Loucy (cell line): ENCODE measurements around the gene PLA2G12B.
"Not testable (repeated sequence)": the region's sequence is repeated elsewhere in the genome, so short reads cannot be mapped to it uniquely, and the experiment has no call there.

Source experiments
- H2AFZ ChIP-seq: fragments of 200-600 bp; sonication (generic); 2 replicates; pipeline ENCODE4 v1.6.0; 2016; ENCODE audit warnings: antibody characterized with exemption, mild to moderate bottlenecking, low read length, moderate library complexity
- H3F3A ChIP-seq: fragments of 200-600 bp; 2 replicates; pipeline ENCODE4 v1.6.0; 2016; ENCODE audit warnings: antibody characterized with exemption, low read depth, mild to moderate bottlenecking
- H3K27me3 ChIP-seq: fragments of 200-600 bp; sonication (generic); 2 replicates; pipeline ENCODE4 v1.6.1; 2014; ENCODE audit warnings: low read length, mild to moderate bottlenecking; ENCODE audit not compliant: insufficient read depth, poor library complexity, severe bottlenecking
- H3K36me3 ChIP-seq: fragments of 200-600 bp; sonication (generic); 2 replicates; pipeline ENCODE4 v1.6.1; 2016; ENCODE audit warnings: low read length; ENCODE audit not compliant: insufficient read depth
- H3K4me1 ChIP-seq: fragments of 200-600 bp; sonication (generic); 2 replicates; pipeline ENCODE4 v1.5.1; 2014; ENCODE audit warnings: low read length, mild to moderate bottlenecking; ENCODE audit not compliant: insufficient read depth, poor library complexity, severe bottlenecking
- H3K4me2 ChIP-seq: fragments of 200-600 bp; sonication (generic); 2 replicates; pipeline ENCODE4 v1.6.0; 2014; ENCODE audit warnings: antibody characterized with exemption, low read length, low read depth, mild to moderate bottlenecking; ENCODE audit not compliant: poor library complexity, severe bottlenecking
- H3K4me3 ChIP-seq: fragments of 200-600 bp; sonication (generic); 2 replicates; pipeline ENCODE4 v1.5.1; 2014; ENCODE audit warnings: low read length, mild to moderate bottlenecking, mixed read lengths; ENCODE audit not compliant: poor library complexity, severe bottlenecking
- H3K79me2 ChIP-seq: fragments of 200-600 bp; sonication (generic); 2 replicates; pipeline ENCODE4 v1.6.1; 2014; ENCODE audit warnings: low read length; ENCODE audit not compliant: insufficient read depth
- H3K9ac ChIP-seq: fragments of 200-600 bp; sonication (generic); 2 replicates; pipeline ENCODE4 v1.6.0; 2014; ENCODE audit warnings: mild to moderate bottlenecking, low read depth, low read length, moderate library complexity; ENCODE audit not compliant: poor library complexity, severe bottlenecking
- H3K9me2 ChIP-seq: fragments of 200-600 bp; sonication (generic); replicated peaks from 2 replicates; pipeline ENCODE4 v1.6.1; 2016; ENCODE audit warnings: low read depth, low read length, mixed read lengths
- H3K9me3 ChIP-seq: fragments of 200-600 bp; sonication (generic); 2 replicates; pipeline ENCODE4 v1.6.1; 2014; ENCODE audit warnings: mild to moderate bottlenecking, antibody characterized with exemption, low read length, low read depth; ENCODE audit not compliant: insufficient read depth
- H4K20me1 ChIP-seq: fragments of 200-600 bp; sonication (generic); 2 replicates; pipeline ENCODE4 v1.6.0; 2014; ENCODE audit warnings: antibody characterized with exemption, low read length, mild to moderate bottlenecking; ENCODE audit not compliant: insufficient read depth, poor library complexity, severe bottlenecking
- CTCF ChIP-seq: fragments of 200-600 bp; sonication (generic); conservative IDR thresholded peaks from 2 replicates; pipeline ENCODE4 v1.5.1; 2014; ENCODE audit warnings: mild to moderate bottlenecking, antibody characterized with exemption, low read length
- EZH2phosphoT487 ChIP-seq: fragments of 200-600 bp; IDR thresholded peaks from 2 replicates; pipeline ENCODE4 v1.6.1; 2018; ENCODE audit warnings: antibody characterized with exemption, mild to moderate bottlenecking, moderate library complexity, borderline replicate concordance

The PLA2G12B gene

DNA sequence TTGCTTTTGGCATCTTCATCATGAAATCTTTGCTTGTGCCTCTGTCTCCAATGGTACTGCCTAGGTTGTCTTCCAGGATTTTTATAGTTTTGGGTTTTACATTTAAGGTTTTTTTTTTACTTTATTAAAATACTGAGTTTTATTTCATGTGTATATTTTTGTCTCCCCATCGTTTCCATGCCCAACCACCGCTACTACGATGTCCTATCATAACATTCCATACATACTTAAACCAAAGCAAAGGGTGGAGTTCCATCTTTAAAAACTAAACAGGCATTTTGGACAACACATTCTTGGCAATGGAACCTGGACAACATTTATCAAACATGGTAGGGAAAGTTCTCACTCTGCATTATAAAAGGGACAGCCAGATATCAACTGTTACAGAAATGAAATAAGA is 37.4 kb downstream of the PLA2G12B start:
- not testable (repeated sequence) for H2AFZ ChIP-seq, H3K4me1 ChIP-seq, H3F3A ChIP-seq, H4K20me1 ChIP-seq, H3K9me2 ChIP-seq, H3K9me3 ChIP-seq, H3K36me3 ChIP-seq, H3K79me2 ChIP-seq, H3K4me2 ChIP-seq, H3K9ac ChIP-seq, H3K27me3 ChIP-seq, H3K4me3 ChIP-seq

- Histone ChIP-seq H3K4me1 (no peaks in the 10 kb centered on the region), H4K20me1 (no peaks in the 10 kb centered on the region), H3K4me2 (no peak overlapping the region)
Observed at GRCh38 chr10:72913287-72913686, 41.3 kb downstream of the PLA2G12B start.

GRCh38 chr10:72912736-72913135 is 41.9 kb downstream of the PLA2G12B start:
- no peaks in the 10 kb centered on the region for H3K9me2 ChIP-seq
- no peaks in the 10 kb centered on the region for H3F3A ChIP-seq
- no peaks in the 10 kb centered on the region for H3K27me3 ChIP-seq
- no peaks in the 10 kb centered on the region for H3K4me1 ChIP-seq
- no peaks in the 10 kb centered on the region for H3K79me2 ChIP-seq
- H3K36me3 ChIP-seq = no peaks in the 10 kb centered on the region
- no peak overlapping the region for H3K4me3 ChIP-seq
- no peak for TF ChIP-seq CTCF
- TF ChIP-seq EZH2phosphoT487 = no peak
- no peak overlapping the region for H2AFZ ChIP-seq
- H3K4me2 ChIP-seq = no peak overlapping the region
- no peaks in the 10 kb centered on the region for H4K20me1 ChIP-seq
- no peak overlapping the region for H3K9ac ChIP-seq
- no peaks in the 10 kb centered on the region for H3K9me3 ChIP-seq

More at GRCh38 chr10:72913287-72913686, 41.3 kb downstream of the PLA2G12B start:
- Histone ChIP-seq H3K9me3 (no peaks in the 10 kb centered on the region), H3K4me3 (no peak overlapping the region), H3K9me2 (no peaks in the 10 kb centered on the region), H3K36me3 (no peaks in the 10 kb centered on the region), H3K79me2 (no peaks in the 10 kb centered on the region), H3F3A (no peaks in the 10 kb centered on the region), H3K27me3 (no peaks in the 10 kb centered on the region), H2AFZ (no peak overlapping the region), H3K9ac (no peak overlapping the region)
- no peak for TF ChIP-seq EZH2phosphoT487
- TF ChIP-seq CTCF = no peak

- H3K36me3 ChIP-seq = no peaks in the 10 kb centered on the region
- no peaks in the 10 kb centered on the region for H3K4me1 ChIP-seq
- H3F3A ChIP-seq = no peaks in the 10 kb centered on the region
- no peak for TF ChIP-seq EZH2phosphoT487
- no peak for TF ChIP-seq CTCF
- H3K4me3 ChIP-seq = no peak overlapping the region
- H2AFZ ChIP-seq = no peak overlapping the region
- H3K9me3 ChIP-seq = no peaks in the 10 kb centered on the region
- no peaks in the 10 kb centered on the region for H3K79me2 ChIP-seq
- H3K9me2 ChIP-seq = no peaks in the 10 kb centered on the region
- no peak overlapping the region for H3K4me2 ChIP-seq
- no peak overlapping the region for H3K9ac ChIP-seq
- no peaks in the 10 kb centered on the region for H3K27me3 ChIP-seq
- no peaks in the 10 kb centered on the region for H4K20me1 ChIP-seq
Observed at GRCh38 chr10:72911758-72912157, 42.8 kb downstream of the PLA2G12B start.
